Activated CD8-positive, alpha-beta memory T cell treated with anti-CD3 and anti-CD28 coated beads, Interleukin-2, amount 50 U/mL, for 48 hours (primary cell): Measurements from ENCODE around the gene MBOAT7.
"Not testable (repeated sequence)": the region's sequence is repeated elsewhere in the genome, so short reads cannot be mapped to it uniquely, and the experiment has no call there.

ENCODE experiments used
- DNase-seq: peaks from one replicate; pipeline ENCODE4 v3.0.0-alpha.2; 2020

Gene MBOAT7

DNA sequence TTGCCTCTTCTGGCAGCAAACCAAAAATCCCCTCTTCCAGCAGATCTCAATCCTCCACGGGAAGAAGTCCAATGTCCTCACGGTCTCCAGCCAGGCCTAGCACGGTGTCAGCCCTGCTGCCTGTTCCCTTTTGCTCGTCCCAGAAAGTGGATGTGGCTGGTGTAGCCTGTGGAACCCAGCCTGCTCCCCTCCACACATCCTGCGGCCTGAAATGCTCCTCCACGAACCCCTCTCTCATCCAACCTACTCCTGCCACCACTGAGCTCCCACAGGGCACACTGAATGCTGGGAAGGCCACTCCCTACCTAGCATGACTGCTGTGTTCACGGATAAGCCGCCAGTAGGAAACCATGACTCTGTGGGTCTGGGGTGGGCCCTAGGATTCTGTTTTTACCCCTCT lies 3.0 kb downstream of the MBOAT7 start:
- DNase-seq: no peak

DNA sequence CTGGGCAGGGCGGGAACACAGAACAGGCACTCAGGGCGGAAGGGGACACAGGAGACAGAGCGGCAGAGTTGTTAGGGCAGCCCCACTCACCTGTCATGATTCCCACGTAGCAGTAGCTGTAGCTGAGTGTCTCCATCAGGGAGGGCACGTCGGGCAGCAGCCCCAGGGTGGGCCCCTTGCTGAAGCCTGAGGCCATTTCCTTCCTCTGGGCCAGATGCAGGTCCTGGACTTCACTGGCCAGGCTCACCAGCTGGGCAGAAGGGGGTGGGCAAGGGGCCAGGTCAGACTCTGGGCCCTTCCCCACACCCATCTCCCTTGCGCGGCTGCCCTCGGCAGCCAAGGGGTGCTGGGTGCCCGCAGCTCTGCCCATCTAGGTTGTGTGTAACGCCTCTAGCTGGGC lies 5.9 kb downstream of the MBOAT7 start:
- DNase-seq: no peak

DNA sequence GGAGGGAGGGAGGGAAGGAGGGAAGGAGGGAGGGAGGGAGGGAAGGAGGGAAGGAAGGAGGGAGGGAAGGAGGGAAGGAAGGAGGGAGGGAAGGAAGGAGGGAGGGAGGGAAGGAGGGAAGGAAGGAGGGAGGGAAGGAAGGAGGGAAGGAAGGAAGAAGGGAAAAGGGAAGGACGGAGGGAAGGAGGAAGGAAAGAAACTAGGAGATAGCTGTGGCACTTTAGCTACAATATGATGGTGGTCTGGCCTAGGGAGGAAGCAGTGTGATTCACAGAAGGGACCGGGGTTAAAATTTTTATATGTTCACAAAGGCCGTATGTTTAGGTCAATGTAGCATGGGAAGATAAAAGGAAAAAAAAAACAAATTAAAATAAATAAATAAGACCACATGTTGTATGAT lies 7.5 kb downstream of the MBOAT7 start:
- not testable (repeated sequence) for DNase-seq

DNA sequence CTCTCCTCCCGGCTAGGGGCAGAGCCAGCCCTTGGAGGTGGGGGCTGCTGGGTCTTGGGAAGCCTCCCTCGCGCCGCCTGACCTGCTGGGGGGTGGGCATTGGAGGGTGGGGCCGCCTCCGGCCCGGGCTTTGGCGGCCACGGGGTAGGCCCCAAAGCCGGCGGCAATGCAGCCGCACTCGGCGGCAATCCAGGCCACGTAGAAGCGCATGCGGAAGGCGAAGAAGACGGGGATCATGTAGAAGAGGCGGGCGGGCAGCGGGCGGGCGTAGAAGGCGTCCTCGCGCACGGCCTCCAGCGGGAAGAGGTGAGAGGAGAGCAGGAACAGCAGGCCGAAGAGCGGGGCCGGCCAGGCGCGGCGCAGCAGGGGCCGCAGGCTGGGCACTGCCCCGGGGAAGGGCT lies 8.7 kb downstream of the MBOAT7 start:
- no peak for DNase-seq

DNA sequence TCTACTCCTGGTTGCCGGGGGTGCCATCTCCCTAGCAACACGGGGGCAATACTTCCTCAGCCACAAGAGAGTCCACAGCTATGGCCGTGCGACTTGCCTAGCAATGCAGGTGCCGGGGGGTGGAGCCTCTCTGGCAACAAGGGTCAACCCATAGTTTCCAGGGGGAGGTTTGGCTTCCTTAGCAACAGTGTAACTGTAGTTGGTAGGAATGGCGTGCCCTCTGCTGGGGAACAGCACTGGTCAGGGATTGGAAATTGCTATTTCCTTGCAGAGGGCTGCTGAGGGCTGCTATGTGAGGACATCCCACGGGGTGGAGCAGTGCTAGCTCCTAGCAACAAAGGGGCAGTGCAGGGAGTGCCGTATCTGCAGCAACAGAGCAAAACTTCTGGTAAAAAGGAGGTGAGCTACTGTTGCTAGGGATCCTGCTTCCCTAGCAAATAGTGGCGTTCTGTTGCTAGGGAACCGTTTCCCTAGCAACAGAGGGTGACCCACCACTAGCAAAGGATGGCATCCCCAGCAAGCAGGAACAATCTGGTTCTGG lies 9.4 kb downstream of the MBOAT7 start:
- DNase-seq: no peak

- no peak for DNase-seq
Measured at GRCh38 chr19:54179262-54179852, 10.0 kb downstream of the MBOAT7 start.

DNA sequence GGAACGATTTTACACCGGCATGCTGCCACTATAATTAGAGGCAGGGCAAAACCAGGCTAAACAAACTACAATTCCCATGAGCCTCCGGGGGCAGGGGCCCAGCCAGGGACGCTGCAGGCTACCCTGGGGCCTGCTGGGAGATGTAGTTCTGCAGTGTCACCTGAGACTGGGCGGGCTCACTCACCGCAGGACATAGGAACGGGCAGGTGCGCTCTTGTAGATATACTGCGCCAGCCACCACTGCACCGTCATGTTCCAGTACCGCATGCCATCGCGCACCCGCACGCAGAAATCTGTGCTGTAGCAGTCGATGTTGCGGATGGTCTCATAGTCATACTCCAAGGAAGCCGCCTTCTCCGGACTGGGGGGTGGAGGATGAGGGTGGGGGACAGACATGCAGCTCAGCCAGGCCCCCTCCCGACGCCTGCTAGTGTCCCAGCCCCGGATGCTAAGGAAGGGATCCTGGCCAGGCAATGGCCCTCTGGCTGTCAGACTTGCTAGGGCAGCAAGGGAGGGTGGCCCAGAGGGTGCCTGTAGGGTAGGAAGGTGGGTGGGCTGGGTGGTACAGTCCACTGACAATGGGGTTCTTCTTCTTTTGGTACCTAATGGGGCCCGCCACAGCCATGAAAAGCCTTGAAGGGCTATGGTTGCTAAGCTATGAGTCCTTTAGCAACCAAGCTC lies 10.7 kb downstream of the MBOAT7 start:
- DNase-seq: peak; percentile 63

- no peak for DNase-seq
Measured at GRCh38 chr19:54173951-54174834, 15.2 kb downstream of the MBOAT7 start.

DNA sequence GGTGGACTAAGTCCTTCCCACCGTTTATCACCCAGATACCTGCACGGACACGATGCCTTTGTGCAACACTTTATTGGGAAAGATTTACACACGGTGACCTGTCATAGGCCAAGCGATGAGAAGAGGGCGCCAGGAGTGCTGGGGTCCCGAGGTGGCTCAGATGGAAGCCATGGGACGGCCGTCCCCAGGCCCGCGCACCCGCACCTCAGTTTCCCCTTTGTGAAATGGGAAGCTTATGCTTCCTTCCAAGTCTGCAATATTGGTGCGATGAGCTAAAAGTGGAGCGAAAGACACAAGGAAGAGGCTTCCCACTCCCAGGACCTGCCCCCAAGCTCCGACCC lies 16.1 kb downstream of the MBOAT7 start:
- DNase-seq: no peak

GRCh38 chr19:54172471-54173358 lies 16.7 kb downstream of the MBOAT7 start, which contains the start of gene TMC4:
Gene TMC4, minus strand, starts transcription at chr19:54173160. Its CDS starts 43 bp downstream, at chr19:54173117.
- DNase-seq: no peak

DNA sequence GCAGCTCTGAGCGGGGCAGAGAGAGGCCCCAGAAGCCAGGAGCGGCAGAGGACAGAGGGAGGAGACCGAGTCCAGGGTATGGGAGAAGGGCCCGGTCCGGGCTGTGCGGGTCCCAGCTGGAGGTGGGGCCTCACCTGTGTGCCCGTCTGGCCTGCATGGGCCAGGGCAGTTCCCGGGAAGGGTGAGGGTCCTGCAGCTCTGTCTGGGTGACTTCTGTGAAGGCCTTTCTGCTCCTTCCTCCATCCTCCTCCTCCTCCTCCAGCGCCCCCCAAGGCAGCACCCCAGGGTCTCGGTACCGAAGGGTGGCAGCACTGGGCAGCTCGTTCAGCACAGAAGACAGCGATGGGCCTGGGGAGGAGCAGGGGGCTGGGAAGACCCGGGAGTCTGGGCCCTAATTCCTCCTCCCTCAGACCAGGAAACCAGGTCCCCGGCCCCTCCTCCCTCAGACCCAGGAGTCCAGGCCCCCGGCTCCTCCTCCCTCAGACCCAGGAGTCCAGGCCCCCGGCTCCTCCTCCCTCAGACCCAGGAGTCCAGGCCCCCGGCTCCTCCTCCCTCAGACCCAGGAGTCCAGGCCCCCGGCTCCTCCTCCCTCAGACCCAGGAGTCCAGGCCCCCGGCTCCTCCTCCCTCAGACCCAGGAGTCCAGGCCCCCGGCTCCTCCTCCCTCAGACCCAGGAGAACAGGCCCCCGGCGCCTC lies 17.5 kb downstream of the MBOAT7 start:
- DNase-seq: not testable (repeated sequence)

GRCh38 chr19:54169149-54169740 lies 20.1 kb downstream of the MBOAT7 start:
- DNase-seq: no peak

- DNase-seq: peak; percentile 100
Measured at GRCh38 chr19:54168174-54168917, 21.0 kb downstream of the MBOAT7 start.

DNA sequence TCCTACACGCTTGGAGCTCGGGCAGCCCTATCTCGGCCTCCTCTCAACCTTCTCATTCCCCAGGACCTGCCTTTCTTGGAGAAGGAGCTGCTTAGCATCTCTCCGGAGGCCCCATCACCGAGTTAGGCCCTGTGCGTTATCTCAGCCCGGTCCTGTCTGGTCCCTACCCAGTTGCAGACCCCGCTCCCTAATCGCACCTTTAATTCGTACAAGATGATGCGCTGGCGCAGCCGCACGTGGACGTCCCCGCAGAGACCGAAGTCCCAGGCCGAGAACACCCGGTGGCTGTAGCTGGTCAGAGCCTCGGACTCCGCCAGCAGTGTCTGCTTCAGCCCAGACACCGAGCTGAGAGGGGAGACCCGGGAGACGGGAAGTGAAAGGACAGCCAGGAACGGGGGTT lies 24.2 kb downstream of the MBOAT7 start:
- DNase-seq: no peak

GRCh38 chr19:54164369-54165068 lies 24.9 kb downstream of the MBOAT7 start:
- DNase-seq: peak; percentile 85

GRCh38 chr19:54162884-54163283 lies 26.5 kb downstream of the MBOAT7 start:
- DNase-seq: no peak

DNA sequence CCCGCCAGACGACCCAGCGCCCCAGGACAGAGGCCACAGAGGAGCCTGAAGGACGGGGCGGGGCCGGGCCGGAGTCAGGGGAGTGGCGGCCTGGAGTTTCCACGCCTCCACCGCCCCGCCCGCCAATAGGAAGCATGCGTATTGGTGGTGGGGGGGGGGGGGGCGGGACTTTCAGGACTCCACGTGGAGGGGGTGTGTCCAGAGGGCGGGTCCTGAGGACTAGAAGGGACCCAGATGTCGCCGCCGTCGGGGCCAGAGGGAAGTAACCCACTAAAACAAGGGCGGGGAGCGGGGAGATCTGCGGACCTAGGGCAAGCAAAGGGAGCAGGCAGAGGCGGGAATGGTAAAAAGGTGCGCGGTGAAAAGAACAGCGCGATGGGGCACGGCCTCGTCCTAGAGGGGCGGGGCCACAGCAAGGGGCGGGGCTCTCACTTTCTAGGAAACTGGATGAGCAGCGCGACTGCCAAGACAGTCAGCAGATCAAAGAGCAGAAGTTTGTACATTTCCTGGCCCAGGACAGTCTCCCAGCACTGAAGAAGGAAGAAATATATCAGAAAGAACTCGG lies 27.1 kb downstream of the MBOAT7 start:
- peak; percentile 86 for DNase-seq

GRCh38 chr19:54160854-54161253 lies 28.5 kb downstream of the MBOAT7 start:
- no peak for DNase-seq

- no peak for DNase-seq
Measured at GRCh38 chr19:54160182-54160811, 29.1 kb downstream of the MBOAT7 start.
